Measurements from ENCODE around the gene RPL5.

- TF ChIP-seq, protein P1, sequence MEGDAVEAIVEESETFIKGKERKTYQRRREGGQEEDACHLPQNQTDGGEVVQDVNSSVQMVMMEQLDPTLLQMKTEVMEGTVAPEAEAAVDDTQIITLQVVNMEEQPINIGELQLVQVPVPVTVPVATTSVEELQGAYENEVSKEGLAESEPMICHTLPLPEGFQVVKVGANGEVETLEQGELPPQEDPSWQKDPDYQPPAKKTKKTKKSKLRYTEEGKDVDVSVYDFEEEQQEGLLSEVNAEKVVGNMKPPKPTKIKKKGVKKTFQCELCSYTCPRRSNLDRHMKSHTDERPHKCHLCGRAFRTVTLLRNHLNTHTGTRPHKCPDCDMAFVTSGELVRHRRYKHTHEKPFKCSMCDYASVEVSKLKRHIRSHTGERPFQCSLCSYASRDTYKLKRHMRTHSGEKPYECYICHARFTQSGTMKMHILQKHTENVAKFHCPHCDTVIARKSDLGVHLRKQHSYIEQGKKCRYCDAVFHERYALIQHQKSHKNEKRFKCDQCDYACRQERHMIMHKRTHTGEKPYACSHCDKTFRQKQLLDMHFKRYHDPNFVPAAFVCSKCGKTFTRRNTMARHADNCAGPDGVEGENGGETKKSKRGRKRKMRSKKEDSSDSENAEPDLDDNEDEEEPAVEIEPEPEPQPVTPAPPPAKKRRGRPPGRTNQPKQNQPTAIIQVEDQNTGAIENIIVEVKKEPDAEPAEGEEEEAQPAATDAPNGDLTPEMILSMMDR (conservative IDR thresholded peaks at IDR 0.05; ENCODE audit: low read depth in 2 of 2): no peak
- TF ChIP-seq EZH2 (IDR thresholded peaks at IDR 0.05; ENCODE audit: low read depth, unreplicated experiment): no peak
- TF ChIP-seq ZNF462 (CRISPR knock-in tag; IDR thresholded peaks at IDR 0.05): no peak
- TF ChIP-seq POLR2AphosphoS5 (IDR thresholded peaks at IDR 0.05; ENCODE audit: low read depth): no peak
- no peak for TF ChIP-seq REST (IDR thresholded peaks at IDR 0.05; ENCODE audit: unreplicated experiment)
- no peak for TF ChIP-seq ETS1 (IDR thresholded peaks at IDR 0.05)
- TF ChIP-seq EZH2phosphoT487 (IDR thresholded peaks at IDR 0.05; ENCODE audit: unreplicated experiment): no peak
- no peak for TF ChIP-seq ZNF331 (CRISPR knock-in tag; IDR thresholded peaks at IDR 0.05; ENCODE audit: low read depth)
Measured at GRCh38 chr1:92797961-92798360, 33.9 kb upstream of the RPL5 start.

Data from GM23338 (cell line).